ENCODE measurements around the gene CLEC16A. TPM values are rescaled to one million over a fixed set of nuclear protein-coding genes. Genes with fewer than 3 reads are reported as not detected.

The CLEC16A gene
- total and polyA plus RNA-seq, 4 donors, result 14.3 to 44.4 (median 26.4) TPM

GRCh38 chr16:11215935-11216556 lies 271.7 kb downstream of the CLEC16A start:
- DNase-seq (no peak), ATAC-seq (ENCODE audit: insufficient read depth, low FRiP score) (no peak)
- Histone ChIP-seq H3K4me1 (ENCODE audit: control insufficient read depth in 5 of 5, insufficient read depth in 5 of 5, low read length in 5 of 5) (peaks cover 0 to 3% (median 0%) of the 10 kb centered on the region in 5 donors), H3K27ac (ENCODE audit: low read depth in 1 of 2, low read length in 1 of 2) (no peak overlapping the region), H3K36me3 (ENCODE audit: control insufficient read depth in 4 of 4, insufficient read depth in 4 of 4, low read length in 4 of 4) (no peaks in the 10 kb centered on the region), H3K27me3 (ENCODE audit: control insufficient read depth in 3 of 3, insufficient read depth in 3 of 3, low read length in 2 of 3) (no peaks in the 10 kb centered on the region), H3K4me3 (no peak overlapping the region), H3K9ac (ENCODE audit: insufficient read depth in 1 of 2, low read length in 2 of 2) (no peak overlapping the region), H3K9me3 (ENCODE audit: control insufficient read depth in 4 of 4, insufficient read depth in 3 of 4, low read length in 3 of 4) (peaks cover 0 to 22% (median 9%) of the 10 kb centered on the region in 4 donors)
- 94 to 99% methylated on average over 3 of the region's 3 CpGs for WGBS, 2 donors
- no peak for TF ChIP-seq CTCF (IDR thresholded peaks at IDR 0.05; ENCODE audit: control extremely low read depth, extremely low read depth)

- peaks cover 0 to 2% (median 0%) of the 10 kb centered on the region in 5 donors for H3K4me1 ChIP-seq (ENCODE audit: control insufficient read depth in 5 of 5, insufficient read depth in 5 of 5, low read length in 5 of 5)
- no peak for TF ChIP-seq CTCF (IDR thresholded peaks at IDR 0.05; ENCODE audit: control extremely low read depth, extremely low read depth)
- no peak for DNase-seq
- H3K4me3 ChIP-seq, result no peak overlapping the region
- H3K9me3 ChIP-seq (ENCODE audit: control insufficient read depth in 4 of 4, insufficient read depth in 3 of 4, low read length in 3 of 4), result peaks cover 0 to 19% (median 9%) of the 10 kb centered on the region in 4 donors
- no peak for ATAC-seq (ENCODE audit: insufficient read depth, low FRiP score)
- H3K27me3 ChIP-seq (ENCODE audit: control insufficient read depth in 3 of 3, insufficient read depth in 3 of 3, low read length in 2 of 3), result no peaks in the 10 kb centered on the region
- WGBS, 2 donors, result 86 to 87% methylated on average over 3 of the region's 3 CpGs
- no peak overlapping the region for H3K27ac ChIP-seq (ENCODE audit: low read depth in 1 of 2, low read length in 1 of 2)
- H3K36me3 ChIP-seq (ENCODE audit: control insufficient read depth in 4 of 4, insufficient read depth in 4 of 4, low read length in 4 of 4), result no peaks in the 10 kb centered on the region
- no peak overlapping the region for H3K9ac ChIP-seq (ENCODE audit: insufficient read depth in 1 of 2, low read length in 2 of 2)
Measured at GRCh38 chr16:11217651-11218603, 273.6 kb downstream of the CLEC16A start.

GRCh38 chr16:11218604-11218962 lies 274.2 kb downstream of the CLEC16A start:
- no peak overlapping the region for H3K4me3 ChIP-seq
- H3K4me1 ChIP-seq (ENCODE audit: control insufficient read depth in 5 of 5, insufficient read depth in 5 of 5, low read length in 5 of 5), result peaks cover 0 to 2% (median 0%) of the 10 kb centered on the region in 5 donors
- ATAC-seq (ENCODE audit: insufficient read depth, low FRiP score) (no peak), DNase-seq (no peak)
- no peak overlapping the region for H3K27ac ChIP-seq (ENCODE audit: low read depth in 1 of 2, low read length in 1 of 2)
- no peaks in the 10 kb centered on the region for H3K27me3 ChIP-seq (ENCODE audit: control insufficient read depth in 3 of 3, insufficient read depth in 3 of 3, low read length in 2 of 3)
- peaks cover 0 to 17% (median 8%) of the 10 kb centered on the region in 4 donors for H3K9me3 ChIP-seq (ENCODE audit: control insufficient read depth in 4 of 4, insufficient read depth in 3 of 4, low read length in 3 of 4)
- WGBS, 2 donors, result 87 to 93% methylated on average over 1 of the region's 1 CpG
- H3K9ac ChIP-seq (ENCODE audit: insufficient read depth in 1 of 2, low read length in 2 of 2), result no peak overlapping the region
- no peaks in the 10 kb centered on the region for H3K36me3 ChIP-seq (ENCODE audit: control insufficient read depth in 4 of 4, insufficient read depth in 4 of 4, low read length in 4 of 4)
- no peak for TF ChIP-seq CTCF (IDR thresholded peaks at IDR 0.05; ENCODE audit: control extremely low read depth, extremely low read depth)

Data from lung (tissue), 12 donors.